GM18861 (cell line): ENCODE data around the gene FN1.
"Not testable (repeated sequence)": the region's sequence is repeated elsewhere in the genome, so short reads cannot be mapped to it uniquely, and the experiment has no call there.

ENCODE experiments used
- ATAC-seq: cut with Tn5 transposase; IDR thresholded peaks from one replicate; pipeline ENCODE4 v1.9.1; 2021; ENCODE audit not compliant: unreplicated experiment

FN1 gene

GRCh38 chr2:215423928-215424540 lies 11.8 kb downstream of the FN1 start:
- no peak for ATAC-seq

GRCh38 chr2:215423234-215423633 lies 12.6 kb downstream of the FN1 start:
- ATAC-seq = no peak

DNA sequence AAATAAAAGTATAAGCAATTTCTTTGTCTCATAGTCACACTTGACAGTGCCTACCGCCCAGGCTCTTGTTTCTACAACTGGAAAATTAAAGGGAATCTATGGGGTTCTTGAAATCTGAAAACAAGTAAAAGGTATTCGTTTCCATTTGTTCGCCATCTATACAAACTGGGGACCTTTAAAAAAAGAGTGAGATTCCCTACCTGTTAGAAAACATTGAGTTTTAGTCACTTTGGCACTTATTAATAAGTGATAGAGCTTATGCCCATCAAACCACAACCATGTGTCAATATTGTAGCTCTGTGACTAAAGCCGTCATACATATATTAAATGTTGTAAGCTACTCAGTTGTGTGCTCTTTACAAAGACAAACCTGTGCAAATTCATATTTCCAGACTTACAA lies 13.2 kb downstream of the FN1 start:
- no peak for ATAC-seq

GRCh38 chr2:215421859-215422461 lies 13.9 kb downstream of the FN1 start:
- ATAC-seq = no peak

GRCh38 chr2:215420471-215420935 lies 15.4 kb downstream of the FN1 start:
- no peak for ATAC-seq

DNA sequence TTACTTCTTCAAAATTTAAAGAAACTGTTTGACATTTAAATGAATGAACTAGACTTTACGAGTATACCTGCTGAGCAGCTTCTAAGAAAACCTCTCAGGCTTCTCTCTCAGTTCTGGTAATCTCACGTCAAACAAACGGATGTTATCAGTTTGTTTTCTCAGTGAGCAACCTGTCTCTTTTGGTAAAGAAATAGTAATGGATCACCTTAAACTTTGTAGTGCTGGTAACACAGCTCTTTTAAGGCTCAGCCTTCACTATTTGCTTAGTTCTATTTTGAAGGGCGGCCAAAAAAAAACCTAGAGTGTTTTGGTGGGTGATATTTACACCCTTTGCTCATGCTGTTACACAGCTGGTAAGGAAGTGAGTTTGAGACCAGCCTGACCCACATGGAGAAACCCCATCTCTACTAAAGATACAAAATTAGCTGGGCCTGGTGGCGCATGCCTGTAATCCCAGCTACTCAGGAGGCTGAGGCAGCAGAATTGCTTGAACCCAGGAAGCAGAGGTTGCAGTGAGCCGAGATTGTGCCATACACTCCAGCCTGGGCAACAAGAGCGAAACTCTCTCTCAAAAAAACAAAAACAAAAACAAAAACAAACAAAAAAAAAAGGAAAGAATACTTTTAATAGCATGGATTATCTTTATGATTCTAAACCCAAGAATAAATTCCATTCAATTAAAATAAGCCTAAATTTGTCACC lies 15.9 kb downstream of the FN1 start:
- no peak for ATAC-seq

DNA sequence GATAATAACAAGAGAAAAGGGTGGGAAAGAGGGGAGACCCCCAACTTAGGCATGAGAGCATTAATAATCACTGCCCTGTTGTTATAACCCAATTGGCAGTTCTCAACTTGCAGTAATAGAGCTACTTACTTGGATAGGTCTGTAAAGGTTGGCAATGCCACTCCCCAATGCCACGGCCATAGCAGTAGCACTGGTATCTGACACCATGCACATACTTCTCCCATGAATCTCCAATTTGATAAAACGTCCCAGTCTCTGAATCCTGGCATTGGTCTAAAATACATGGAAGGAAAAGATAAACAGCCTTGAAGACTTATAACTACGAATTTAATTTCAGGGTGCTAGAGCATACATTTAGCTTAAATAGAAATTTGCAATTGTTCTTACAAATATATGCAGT lies 16.8 kb downstream of the FN1 start:
- no peak for ATAC-seq

GRCh38 chr2:215418064-215418963 lies 17.6 kb downstream of the FN1 start:
- no peak for ATAC-seq

- ATAC-seq = no peak
Observed at GRCh38 chr2:215417400-215417951, 18.4 kb downstream of the FN1 start.

DNA sequence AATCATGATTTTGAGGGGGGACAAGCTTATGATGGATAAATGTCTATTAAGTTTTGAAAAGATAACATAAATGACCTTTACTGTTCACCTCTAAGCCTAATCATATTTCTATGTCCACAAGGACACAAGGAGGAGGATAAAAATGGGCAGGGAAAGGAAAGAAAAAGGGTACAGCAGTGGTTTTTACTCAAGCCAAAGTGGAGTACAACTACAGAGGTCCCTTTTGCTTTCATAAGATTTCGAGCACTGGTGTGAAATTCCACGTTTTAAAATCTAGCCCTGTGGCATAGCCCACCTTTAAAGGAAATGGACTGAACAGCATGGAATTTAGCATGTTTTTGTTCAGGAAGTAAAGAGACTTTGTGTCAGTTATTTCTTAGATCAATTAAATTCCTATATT lies 19.2 kb downstream of the FN1 start:
- ATAC-seq = no peak

- ATAC-seq = no peak
Observed at GRCh38 chr2:215415820-215416577, 19.9 kb downstream of the FN1 start.

- no peak for ATAC-seq
Observed at GRCh38 chr2:215415218-215415617, 20.6 kb downstream of the FN1 start.

- no peak for ATAC-seq
Observed at GRCh38 chr2:215414674-215415073, 21.2 kb downstream of the FN1 start.

DNA sequence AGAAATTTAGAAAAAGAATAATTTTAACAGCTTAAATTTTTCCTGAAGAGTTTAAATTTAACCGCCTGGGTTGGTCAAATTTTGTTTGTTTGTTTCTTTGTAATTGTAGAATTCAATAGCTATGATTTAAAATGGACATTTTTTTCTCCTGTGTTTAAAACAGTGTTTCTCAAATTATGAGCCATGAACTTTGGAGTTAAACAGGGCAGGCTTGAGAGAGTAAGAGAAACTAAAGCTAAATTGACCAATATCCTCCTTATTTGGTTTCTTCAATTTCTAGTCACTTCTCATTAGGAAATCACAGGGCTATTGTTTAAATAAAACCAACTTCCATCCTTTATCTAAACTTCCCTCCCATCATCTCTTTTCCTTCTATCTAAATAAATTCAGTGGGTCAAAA lies 21.9 kb downstream of the FN1 start:
- no peak for ATAC-seq

GRCh38 chr2:215413484-215413777 lies 22.4 kb downstream of the FN1 start:
- no peak for ATAC-seq

- ATAC-seq = no peak
Observed at GRCh38 chr2:215411941-215412743, 23.7 kb downstream of the FN1 start.

- ATAC-seq = no peak
Observed at GRCh38 chr2:215410932-215411285, 25.0 kb downstream of the FN1 start.

GRCh38 chr2:215410181-215410931 lies 25.5 kb downstream of the FN1 start:
- not testable (repeated sequence) for ATAC-seq
